Vagina (tissue), 2 donors: ENCODE measurements around the gene UNC5B.

Experiments
- CTCF ChIP-seq, 3 experiments: fragments of 450-650 bp in 2 of 3; fragments of 200-600 bp in 1 of 3; sonication (generic) in 1 of 3; IDR thresholded peaks; one replicate each; pipeline ENCODE4 v1.5.1; 2017 to 2019; ENCODE audit warnings: antibody characterized with exemption in 3 of 3, mild to moderate bottlenecking in 2 of 3, moderate library complexity in 2 of 3
- POLR2A ChIP-seq, 2 donors: fragments of 450-650 bp; IDR thresholded peaks; one replicate each; pipeline ENCODE4 v1.6.1; 2017; ENCODE audit warnings: antibody characterized with exemption in 2 of 2, mild to moderate bottlenecking in 2 of 2, moderate library complexity in 2 of 2
- POLR2AphosphoS5 ChIP-seq, 2 donors: sonication (generic); formaldehyde crosslinking; IDR thresholded peaks; one replicate each; pipeline ENCODE4 v1.9.0; 2017; ENCODE audit warnings: antibody characterized with exemption in 2 of 2, mild to moderate bottlenecking in 2 of 2, low read depth in 1 of 2; ENCODE audit not compliant: insufficient read depth in 1 of 2

DNA sequence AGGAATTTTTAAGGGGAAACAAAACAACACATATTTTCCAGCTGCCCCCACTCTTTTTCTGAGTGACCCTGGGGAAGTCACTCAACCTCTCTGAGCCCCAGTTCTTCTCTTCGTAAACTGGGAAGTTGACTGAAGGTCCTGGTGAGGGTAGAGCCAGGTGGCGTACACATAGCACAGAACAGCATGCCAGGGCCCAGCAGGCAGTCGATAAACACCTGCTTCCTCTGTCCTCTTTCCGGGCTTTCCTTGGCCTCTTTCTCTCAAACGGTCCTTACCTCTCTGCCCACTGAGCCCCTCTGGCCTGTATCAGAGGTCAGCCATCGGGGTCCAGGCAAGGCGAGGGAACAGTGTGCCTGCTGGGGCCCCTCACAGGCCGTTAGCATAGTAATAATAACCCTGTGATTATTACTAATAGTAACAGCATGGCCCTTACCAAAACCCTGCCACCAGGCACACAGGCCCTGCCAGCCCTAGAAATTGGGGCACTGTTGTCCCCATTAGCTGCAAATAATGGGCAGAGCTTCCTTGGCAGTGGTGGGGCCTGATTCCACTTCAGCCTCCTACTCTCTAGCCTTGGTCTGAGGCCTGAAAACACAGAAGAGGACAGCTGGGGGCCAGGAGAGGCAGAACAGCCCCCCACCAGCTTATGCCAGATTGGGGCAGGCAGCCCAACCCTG, 69.4 kb downstream of the UNC5B start:
- TF ChIP-seq POLR2AphosphoS5 (IDR thresholded peaks at IDR 0.05; ENCODE audit: insufficient read depth in 1 of 2, low read depth in 1 of 2) (no peak), CTCF (IDR thresholded peaks at IDR 0.05) (no peak), POLR2A (IDR thresholded peaks at IDR 0.05) (no peak)
